ENCODE measurements around the gene LRP1.

Gene LRP1

DNA sequence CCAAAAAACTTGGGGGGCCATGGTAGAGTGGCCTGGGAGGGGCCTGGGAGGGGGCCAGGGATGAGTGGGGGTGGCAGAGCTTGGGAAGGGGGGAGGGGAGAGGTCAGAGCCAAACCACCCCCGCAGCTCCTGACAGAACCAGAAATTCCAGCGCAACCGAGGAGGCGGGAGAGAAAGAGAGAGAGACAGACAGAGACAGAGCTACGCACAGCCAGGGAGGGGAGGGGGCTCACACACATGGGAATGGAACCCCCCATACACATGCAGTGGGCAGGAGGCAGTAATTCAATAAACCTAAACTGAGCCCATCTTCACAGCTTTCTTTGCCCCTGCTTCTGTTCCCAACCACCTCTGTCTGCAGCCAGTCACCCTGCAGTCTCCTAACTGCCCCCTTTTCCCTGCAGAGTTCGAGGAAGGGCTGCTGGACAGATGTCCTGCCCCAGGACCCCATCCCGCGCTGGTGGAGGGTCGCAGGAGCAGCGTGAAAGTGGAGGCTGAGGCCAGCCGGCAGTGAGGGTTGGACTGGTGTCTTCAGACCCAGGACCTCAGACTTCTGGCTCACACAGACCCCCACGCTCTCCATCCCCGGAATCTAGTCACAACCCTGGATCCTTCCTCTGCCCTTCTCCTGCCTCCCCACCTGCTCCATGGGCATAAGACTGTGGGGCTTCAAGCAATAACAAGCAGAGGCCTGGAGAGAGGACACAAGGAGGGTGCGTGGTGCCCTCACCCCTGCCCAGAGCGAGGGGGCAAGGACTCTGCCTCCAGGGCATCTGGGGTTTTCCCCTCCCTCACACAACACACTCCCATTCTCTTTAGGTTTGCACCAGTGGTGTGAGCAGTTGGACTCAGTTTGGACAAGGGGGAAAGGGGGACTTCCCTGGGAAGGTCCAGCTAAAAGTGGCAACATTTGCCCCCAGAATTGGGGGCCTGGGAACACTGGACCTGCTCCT lies 33.8 kb upstream of the LRP1 start:
- no peak for ATAC-seq

DNA sequence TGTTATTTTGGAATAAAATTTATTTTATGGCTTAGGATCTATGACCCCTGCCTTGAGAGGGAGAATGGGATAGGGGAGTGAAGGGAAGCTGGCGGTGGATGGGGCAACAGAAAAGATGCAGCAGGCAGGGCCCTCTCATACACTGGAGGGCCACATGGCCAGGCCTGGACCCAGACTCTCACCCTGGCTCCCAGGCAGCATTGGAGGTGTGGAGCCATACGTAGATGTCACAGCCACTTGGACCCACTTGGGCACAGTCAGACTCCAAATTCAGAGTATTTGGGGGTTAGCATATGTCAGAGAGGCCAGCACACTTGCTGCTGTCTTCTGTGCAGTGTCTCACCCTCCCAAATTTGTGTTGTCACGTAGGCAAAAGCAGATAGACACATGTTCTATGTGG lies 32.8 kb upstream of the LRP1 start:
- ATAC-seq = no peak

DNA sequence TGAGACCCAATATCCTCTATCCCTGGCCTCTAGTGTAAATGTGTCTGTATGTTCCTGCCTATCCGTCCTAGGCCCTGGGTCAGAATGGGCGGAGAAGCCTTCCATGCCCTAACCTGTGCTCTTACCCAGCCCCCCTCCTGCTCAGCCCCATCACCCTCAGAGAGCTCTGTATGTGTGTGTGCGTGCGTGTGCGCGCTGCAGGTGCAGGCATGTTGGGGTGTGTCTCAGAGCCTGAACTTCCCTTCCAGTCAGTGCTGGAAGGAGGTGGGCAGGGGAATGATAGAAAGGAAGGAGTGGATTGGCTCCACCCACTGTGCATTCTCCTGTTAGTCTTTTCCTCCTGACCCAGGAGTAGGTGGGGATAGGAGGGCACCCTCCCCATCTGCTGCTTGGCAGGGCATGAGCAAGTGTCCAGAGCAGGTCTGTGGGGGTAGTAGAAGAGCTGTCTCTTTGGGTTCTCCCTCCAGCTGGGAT lies 32.1 kb upstream of the LRP1 start:
- ATAC-seq = no peak

DNA sequence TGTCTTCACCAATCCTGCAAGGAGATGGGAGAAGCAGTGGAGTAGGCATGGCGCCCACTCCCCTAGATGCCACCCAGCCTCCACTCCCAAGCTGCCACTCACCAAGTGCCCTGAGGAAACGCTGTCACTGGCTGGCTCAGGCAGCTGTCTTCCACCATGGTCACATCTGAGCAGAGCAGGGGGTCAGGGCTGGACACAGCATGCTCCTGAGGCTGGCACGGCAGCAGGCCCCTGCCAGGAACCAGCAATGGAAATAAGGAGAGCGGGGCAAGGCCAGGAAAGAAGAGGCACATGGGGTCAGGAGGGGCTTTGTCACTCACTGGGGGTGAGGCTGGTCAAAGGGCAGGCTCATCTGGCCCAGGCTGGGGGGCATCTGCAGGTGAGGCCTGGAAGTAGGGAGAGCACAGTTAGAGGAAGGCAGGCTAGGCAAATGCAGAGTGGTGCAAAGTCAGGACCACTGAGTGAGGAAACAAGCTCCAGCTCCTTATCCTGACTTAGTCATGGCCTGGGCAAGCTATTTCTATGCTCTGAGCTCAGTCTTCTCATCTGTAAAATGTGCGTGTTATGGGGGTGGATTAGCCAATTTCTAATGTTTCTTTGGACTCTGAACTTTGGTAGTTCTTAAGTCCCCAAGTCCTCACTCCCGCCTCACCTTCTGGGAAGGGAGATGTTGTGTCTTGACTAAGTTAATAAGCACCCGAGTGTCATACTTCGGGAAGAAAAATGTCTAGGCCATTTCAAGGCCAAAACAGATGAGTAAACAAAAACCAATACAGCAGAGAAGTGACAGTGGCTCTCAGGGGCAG lies 31.3 kb upstream of the LRP1 start:
- ATAC-seq = no peak

DNA sequence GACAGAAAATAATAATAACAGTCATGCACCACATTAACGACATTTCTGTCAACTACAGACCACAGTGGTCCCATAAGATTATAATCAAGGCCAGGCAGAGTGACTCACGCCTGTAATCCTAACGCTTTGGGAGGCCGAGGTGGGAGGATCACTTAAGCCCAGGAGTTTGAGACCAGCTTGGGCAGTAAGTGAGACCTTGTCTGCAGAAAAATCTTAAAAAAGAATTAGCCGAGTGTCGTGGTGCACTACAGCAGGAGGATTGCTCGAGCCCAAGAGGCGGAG lies 30.8 kb upstream of the LRP1 start:
- no peak for ATAC-seq

DNA sequence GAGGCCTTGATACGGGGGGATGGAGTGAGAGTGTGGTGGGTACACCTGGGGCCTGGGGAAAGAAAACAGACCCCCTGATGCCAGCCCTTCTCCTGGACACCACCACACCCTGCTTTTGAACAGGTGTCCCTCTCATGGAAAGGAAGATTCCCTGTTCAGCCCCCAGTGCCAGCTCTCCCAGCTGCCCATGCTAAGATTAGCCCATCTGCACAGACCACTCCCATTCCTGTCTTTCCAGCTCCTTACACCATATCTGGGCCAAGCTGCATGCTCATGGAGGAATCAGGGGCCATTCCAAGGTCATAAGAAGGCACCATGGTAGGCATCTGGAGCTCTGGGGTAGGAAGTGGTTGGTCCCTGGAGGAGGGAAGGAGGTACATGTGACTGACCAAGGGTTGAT lies 29.7 kb upstream of the LRP1 start:
- ATAC-seq = no peak

DNA sequence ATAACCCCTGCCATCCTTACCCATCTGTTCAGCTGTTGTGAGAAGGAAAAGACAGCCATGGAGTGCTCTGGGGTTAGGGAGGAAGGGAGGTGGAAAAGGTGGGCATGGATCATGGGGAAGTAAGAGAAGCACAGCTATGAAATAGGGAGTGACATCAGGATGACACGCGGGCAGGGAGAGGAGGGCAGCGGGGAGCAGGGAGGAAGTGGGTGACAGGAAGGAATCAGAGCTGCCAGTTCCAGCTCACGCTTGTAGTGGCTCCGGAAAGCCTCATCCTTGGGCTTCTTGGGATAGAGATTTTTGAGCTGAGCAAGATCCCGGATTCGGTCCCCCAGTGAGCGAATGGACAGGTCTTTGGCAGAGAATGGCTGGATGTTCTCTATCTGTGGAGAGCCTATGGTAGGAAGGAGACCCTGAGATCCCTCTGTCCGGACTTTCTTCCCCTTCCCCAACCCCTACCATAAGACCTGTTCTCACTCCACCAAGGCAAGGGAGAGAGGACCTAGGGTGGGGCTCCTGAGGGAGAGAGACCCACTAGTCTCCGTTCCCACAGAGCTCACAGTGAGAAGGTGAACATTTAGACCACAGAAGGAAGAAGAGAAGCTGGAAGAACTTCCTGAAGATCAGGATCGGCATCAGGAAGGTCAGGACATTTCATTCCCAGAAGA lies 29.1 kb upstream of the LRP1 start:
- ATAC-seq = no peak

DNA sequence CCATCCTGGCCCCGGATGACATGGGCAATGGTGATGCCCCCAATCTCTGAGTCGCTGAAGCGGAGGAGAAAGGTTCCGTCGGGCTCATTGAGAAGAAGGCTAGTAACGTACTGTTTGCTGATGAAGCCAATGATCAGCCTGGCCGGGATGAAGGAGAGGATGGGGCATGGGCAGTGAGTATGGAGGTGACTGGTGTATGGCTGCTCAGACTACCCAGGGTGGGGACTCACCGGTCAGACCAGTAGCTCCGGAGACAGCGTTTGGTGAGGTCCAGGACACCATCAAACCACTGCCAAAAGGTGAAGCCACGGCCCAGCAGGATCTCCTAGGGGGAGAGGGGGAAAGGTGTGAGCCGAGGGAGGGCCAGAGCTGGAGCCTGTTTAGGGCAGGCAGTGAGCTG lies 28.5 kb upstream of the LRP1 start:
- no peak for ATAC-seq

DNA sequence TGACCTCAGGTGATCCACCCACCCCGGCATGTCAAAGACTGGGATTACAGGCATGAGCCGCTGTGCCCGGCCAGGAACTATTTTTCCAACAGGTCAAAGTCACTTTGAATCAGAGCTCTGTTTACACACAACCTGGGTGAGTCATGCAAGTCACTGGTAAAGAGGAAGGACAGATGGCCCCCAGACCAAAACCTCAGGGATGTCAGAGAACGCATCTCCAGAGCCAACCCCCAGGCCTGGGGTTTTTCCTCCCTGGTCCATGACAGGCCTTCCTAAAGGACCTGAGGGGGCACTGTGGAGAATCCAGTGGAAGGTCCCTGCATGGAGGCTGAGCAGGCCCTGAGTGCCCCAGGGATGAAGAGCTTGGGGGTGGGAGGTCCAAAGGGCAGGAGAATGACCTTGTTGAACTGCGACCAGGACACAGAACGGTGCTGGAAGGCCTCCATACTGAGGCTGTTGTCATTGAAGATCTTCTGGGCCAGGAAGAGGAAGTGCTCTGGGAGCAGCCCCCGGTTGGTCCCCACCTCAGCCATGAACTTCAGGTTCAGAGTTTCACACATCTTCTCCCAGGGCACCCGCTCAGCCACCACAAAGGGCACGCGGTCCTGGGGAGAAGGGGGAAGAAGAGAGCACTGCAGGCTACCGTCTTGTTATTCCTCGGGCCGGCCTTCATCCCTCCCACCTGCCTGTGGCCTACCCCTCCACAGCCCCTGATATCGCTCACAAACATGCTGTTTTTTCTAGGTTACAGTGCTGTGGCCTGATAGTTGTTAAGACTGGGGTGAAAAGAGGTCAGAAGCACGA lies 26.2 kb upstream of the LRP1 start:
- ATAC-seq = no peak

DNA sequence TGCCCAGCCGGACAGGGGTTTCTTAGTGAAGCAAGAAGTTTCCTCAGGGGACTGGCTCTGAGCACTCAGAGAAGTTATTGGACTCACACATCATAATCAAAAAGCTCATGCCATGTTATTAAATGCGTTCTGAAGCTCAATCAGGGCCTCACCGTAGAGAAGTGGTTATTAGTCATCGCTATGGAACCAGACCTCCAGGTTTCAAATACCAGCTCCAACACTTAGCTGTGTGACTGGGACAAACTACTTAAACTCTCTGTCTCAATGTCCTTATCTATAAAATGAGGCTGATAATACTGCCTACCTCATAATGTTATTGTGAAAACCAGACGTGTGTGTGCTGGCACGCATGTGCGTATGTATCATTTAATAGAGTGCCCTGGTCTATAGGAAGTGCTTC lies 24.4 kb upstream of the LRP1 start:
- ATAC-seq = no peak

DNA sequence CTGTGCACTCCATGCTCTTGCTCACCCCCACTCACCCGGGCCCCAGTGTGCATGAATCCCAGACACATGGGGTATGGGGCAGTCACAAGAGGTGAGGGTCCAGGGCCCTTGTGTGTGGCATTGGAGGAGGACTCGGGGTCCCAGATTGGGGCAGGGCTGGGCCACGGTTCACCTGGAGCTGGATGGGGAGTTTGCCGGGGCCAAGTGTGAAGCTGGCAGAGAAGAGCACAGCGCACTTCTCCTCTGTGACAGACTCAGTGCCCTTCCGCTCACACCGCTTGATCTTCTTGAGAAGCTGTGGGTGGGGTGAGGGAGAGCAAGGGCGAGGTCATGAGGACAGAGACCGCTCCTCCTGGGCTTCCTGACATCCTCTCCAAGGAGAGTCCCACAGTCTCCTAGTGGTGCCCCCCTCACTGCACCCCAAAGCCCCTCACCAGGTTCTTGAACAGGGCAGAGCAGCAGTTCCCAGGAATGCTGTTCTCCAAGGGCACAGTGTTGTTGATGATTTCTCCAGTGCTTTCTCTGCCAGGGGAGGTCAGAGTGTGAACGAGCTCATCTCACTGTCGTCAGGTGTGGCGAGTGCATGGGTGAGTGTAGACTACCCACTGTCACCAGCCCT lies 23.9 kb upstream of the LRP1 start:
- no peak for ATAC-seq

DNA sequence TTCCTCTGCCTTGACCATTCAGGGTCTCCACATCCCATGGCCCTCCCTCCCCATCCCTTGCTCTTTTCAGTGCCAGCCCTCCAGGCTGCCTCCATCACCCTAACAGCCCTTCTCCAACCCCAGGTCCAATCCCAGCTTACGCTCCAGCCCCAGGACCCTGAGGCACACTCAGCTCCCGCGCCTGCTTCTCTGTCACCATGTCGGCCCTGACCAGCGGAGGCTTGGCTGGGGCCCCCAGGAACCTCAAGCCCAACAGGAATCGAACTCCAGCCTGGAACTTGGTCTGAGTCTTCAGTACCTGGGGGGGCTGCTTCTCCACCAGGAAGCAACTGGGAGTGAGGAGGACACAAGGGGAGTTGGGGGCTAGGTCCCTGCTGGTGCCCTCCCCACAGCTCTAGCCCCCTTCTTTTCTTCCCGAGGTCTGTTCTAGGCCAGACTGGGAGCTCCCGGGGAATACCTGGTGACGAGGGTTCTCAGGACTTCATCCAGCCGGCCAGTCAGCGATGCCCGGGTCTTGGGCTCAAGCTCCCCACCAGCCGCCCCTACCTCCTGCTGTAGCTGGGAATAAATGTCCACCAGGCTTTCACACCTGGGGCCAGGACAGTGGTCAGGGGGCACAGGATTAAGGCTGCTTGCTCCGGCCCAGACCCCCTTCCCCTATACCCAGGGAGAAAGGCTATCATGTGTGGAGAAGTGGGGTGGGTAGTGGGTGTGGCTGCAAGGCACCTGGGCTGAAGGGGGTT lies 23.1 kb upstream of the LRP1 start:
- no peak for ATAC-seq

DNA sequence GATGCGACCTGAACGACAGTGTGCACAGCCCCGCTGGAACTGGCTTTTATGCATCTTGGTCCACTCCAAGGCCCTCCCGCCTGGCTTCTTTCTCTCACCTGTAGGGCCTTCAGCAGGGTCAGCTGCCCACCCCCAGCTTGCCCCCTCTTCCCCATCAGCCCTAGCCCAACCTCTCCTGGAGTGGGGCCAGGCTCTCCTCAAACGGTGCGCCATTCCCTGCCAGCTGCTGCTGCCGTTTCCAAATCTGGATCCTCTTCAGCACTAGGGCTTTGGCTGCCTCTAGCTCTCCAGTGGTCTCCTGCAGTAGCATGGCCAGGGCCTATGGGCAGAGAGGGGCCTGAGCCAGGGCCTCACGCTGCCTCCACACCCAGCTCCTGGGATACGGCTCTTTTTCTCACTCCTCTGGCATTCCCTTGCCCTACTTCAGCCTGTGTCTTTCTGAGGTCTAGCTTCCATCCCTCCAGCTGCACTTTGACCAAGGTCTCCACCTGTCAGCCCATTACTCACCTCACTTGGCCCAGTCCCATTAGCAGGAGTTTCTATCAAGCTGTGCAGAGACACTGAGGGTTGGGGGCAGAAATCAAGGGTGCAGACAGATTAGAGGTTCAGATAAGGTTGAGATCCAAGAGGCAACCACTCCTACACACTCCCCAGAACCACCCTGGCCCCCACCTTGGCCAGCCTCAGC lies 22.1 kb upstream of the LRP1 start:
- no peak for ATAC-seq

DNA sequence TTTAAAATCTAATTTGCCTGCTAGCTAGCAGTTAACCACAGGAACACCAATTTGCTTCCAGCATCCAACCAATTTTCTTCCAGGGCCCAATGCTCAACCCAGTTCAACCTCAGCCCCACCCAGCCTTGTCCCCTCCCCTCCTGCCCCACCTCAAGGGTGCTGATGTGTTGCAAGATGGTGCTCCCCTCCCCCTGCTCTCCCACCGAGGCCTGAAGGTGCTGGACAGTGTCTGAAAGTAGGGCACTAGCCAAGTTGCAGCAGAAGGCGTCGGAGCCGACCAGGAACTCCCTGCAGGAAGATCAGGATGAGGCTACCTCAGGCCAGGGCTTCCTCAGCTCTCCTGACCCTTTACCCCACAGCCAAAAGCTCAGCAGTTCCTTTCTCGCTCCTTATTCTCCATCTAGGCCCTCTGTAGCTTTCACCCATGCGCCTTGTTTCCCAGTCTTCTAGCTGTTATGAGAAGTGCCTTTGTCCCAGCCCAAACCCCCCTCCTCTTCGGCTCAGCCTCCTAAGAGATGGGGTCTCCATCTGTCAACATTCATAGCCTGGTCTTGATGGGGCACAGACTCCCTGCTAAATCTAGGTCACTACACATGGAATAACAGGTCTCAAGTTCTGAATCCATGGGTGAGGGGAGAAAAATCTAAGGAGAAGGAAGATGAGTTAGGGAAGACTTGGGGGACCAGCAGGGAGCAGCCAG lies 20.7 kb upstream of the LRP1 start:
- no peak for ATAC-seq

DNA sequence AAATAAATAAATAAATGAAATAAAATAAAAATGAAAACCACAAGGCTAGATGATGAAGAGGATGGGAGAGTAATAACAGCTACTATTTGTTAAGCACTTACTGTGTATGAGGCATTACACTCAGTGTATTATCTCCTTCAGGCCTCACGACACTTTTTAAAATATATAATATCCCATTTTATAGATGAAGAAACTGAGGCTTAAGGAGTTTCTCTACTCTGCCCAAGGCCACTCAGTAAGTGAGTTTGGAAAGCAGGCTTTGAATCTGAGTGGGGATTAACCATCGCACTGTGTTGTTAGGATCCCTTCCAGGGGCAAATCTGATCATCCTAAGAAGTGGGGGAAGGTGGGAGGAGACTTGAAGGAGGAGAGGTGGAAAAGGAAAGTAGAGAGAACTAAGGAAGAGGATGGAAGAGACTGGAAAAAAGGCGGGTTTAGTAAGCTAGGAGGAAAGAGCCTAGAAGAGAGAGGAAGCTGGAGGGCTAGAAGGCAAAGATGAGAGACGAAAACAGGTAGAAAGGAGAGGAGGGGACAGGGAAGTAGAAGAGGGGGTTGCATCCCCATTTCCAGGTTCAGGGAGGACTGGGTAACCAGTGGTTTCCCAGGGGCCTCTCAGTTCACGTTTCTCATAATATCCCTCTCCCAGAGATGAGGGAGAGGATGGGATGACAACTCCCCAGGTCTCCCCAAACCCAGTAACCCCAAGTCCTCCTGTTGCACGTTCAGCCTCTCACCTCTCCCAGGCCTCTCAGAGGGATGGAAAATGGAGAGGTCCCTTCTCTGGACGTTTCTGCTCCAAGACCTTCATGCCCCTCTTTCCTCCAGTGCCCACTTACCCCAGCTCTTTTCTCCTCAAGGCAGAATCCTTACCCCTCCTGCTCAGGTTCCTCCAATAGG lies 18.8 kb upstream of the LRP1 start:
- ATAC-seq = no peak

DNA sequence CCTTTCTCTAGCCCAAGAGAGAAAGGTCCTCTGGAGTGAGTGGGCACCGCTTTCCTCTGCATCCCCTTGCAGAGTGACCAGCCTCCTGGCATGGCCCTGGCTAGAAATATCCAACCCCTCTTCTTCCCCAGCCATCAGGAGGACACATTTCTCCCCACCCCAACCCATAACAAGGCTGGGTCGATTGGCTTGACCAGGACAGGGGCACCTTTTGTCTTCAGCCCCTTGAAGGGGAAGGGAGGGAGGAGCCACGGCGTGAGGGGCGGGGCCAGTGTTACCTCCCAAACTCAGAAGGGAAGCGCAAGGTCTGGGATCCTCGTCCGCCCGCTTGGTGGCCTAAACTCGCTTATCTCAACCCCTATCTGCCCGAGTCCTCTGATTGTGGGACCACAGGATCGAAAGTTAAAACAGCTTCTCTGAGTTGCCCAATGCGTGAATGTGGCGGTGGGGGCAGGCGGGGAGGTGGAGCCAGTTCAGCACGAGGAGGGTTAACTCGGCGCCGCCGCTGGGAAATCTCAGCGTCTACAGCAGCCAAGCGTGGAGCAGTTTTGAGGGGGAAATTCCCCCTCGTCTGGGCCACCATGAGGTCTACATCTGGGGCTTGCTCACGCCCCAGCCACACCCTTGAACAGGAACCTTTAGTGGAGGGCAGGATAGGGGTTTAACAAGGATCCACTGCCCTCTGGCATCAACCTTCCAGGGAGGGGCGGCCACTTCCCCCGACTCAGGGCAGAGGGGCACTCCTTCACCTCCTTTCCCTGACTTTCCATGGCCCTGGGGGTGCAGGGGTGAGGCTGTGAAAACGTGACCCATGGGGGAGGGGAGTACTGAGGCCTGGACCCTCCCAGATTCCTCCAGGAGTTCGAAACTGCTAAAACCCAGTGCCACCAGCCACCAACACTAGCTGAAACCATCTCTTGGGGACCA lies 17.9 kb upstream of the LRP1 start:
- peak; percentile 53 to 58 for ATAC-seq

DNA sequence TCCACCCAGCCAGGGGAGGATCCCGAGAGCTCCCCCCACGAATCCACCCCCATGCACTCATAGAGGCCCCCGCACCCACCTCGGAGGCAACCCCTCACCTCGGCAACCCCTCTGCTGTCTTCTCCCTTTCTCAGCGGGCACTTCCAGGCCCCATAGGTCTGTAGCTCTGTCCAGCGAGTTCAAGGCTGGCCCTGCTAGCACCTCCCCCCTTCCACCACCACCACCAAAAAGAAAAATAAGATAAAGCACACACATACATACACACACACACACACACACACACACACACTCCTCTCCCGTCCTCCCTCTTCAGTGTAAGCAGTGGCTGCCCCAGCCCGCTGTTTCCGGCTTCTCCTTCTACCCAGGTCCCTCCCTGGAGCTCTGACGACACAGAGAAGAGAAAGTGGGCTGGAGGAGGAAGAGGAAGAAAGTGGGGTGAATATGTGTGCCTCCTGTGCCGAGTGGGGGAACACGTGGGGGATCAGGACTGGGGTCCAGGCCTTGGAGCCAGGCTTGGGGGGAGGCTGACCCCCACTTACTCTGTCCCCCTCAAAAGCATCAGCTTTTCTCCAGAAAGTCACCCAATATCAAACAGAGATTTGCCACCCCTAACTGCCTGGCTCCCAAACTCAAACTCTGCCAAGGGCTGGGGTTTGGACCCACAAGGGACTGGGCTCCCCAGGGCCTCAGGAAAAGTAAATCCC lies 17.1 kb upstream of the LRP1 start, which contains the start of gene STAT6:
STAT6 (minus strand) TSS at position 332 of the 704 bp plus-strand sequence. CDS start 3,084 bp downstream, outside the sequence.
- ATAC-seq = peak; percentile 65 to 69
